Stimulated activated naive CD4-positive, alpha-beta T cell treated with Interleukin-2 at 50 U/mL for 16 hours (primary cell): ENCODE data around the gene RDH11.

Experiments
- DNase-seq: peaks from one replicate; lab custom pipeline; 2025; lab: John Stamatoyannopoulos, UW

The RDH11 gene

GRCh38 chr14:67650151-67650550 is 45.4 kb downstream of the RDH11 start:
- DNase-seq, result no peak

GRCh38 chr14:67646131-67646530 is 49.4 kb downstream of the RDH11 start:
- no peak for DNase-seq

- DNase-seq, result no peak
Observed at GRCh38 chr14:67645414-67645813, 50.1 kb downstream of the RDH11 start.

GRCh38 chr14:67644428-67644827 is 51.1 kb downstream of the RDH11 start:
- DNase-seq, result no peak

- DNase-seq, result no peak
Observed at GRCh38 chr14:67643713-67644112, 51.9 kb downstream of the RDH11 start.

GRCh38 chr14:67641902-67642749 is 53.4 kb downstream of the RDH11 start:
- no peak for DNase-seq

- DNase-seq, result no peak
Observed at GRCh38 chr14:67641480-67641879, 54.1 kb downstream of the RDH11 start.

GRCh38 chr14:67638642-67639041 is 56.9 kb downstream of the RDH11 start:
- DNase-seq, result no peak

GRCh38 chr14:67636361-67636919 is 59.1 kb downstream of the RDH11 start:
- DNase-seq, result no peak

GRCh38 chr14:67633451-67634147 is 62.0 kb downstream of the RDH11 start:
- DNase-seq, result no peak

GRCh38 chr14:67630938-67631337 is 64.6 kb downstream of the RDH11 start:
- DNase-seq, result no peak

GRCh38 chr14:67630186-67630585 is 65.4 kb downstream of the RDH11 start:
- DNase-seq, result no peak

- DNase-seq, result no peak
Observed at GRCh38 chr14:67627519-67627918, 68.0 kb downstream of the RDH11 start.
